Thoracic aorta (tissue), 2 donors: Measurements from ENCODE around the gene BUD31. TPM values are rescaled to one million over a fixed set of nuclear protein-coding genes. Genes with fewer than 3 reads are reported as not detected.

Experiments used
- ATAC-seq: fragments of 150-250 bp; one replicate; pipeline ENCODE4 v1.8.0; 2017; ENCODE audit warnings: low read depth; ENCODE audit not compliant: insufficient number of reproducible peaks, low FRiP score
- DNase-seq: peaks from one replicate; pipeline ENCODE4 v3.0.0-alpha.2; 2020; ENCODE audit warnings: low spot score
- H3K27ac ChIP-seq, 2 donors: fragments of 200-600 bp; sonication (generic); 1 replicate in 1 of 2; 2 replicates in 1 of 2; pipeline ENCODE4 v1.5.1; 2016; ENCODE audit warnings: mild to moderate bottlenecking in 2 of 2, moderate library complexity in 2 of 2
- H3K27me3 ChIP-seq: fragments of 200-600 bp; sonication (generic); replicated peaks from 2 replicates; pipeline ENCODE4 v1.6.0; 2016; ENCODE audit warnings: mild to moderate bottlenecking; ENCODE audit not compliant: insufficient read depth
- H3K36me3 ChIP-seq: fragments of 200-600 bp; sonication (generic); one replicate; pipeline ENCODE4 v1.5.1; 2016
- H3K4me1 ChIP-seq, 2 donors: fragments of 200-600 bp; sonication (generic); 1 replicate in 1 of 2; 2 replicates in 1 of 2; pipeline versions ENCODE4 v1.5.1 to v1.6.0; 2016; ENCODE audit warnings: low read depth in 2 of 2, mild to moderate bottlenecking in 1 of 2; ENCODE audit not compliant: control insufficient read depth in 1 of 2
- H3K4me3 ChIP-seq: fragments of 200-600 bp; sonication (generic); 2 replicates; pipeline ENCODE4 v1.5.1; 2016; ENCODE audit warnings: mild to moderate bottlenecking
- H3K9me3 ChIP-seq: fragments of 200-600 bp; sonication (generic); 2 replicates; pipeline ENCODE4 v1.5.1; 2016
- total RNA-seq, 2 donors: library from RNA; depleted of rRNA; stranded (reverse); fragments of >200 nt; gene quantifications; one replicate each; pipeline versions ENCODE4 v1.1.0 to v1.2.3, GENCODE V29; 2016
- TF ChIP-seq, protein P1 (sequence below): fragments of 200-600 bp; sonication (generic); IDR thresholded peaks from one replicate; pipeline ENCODE4 v1.5.1; 2019; ENCODE audit warnings: antibody characterized with exemption

BUD31 gene
- total RNA-seq, 2 donors from 2014 or later, result 52.3 to 78.1 TPM

DNA sequence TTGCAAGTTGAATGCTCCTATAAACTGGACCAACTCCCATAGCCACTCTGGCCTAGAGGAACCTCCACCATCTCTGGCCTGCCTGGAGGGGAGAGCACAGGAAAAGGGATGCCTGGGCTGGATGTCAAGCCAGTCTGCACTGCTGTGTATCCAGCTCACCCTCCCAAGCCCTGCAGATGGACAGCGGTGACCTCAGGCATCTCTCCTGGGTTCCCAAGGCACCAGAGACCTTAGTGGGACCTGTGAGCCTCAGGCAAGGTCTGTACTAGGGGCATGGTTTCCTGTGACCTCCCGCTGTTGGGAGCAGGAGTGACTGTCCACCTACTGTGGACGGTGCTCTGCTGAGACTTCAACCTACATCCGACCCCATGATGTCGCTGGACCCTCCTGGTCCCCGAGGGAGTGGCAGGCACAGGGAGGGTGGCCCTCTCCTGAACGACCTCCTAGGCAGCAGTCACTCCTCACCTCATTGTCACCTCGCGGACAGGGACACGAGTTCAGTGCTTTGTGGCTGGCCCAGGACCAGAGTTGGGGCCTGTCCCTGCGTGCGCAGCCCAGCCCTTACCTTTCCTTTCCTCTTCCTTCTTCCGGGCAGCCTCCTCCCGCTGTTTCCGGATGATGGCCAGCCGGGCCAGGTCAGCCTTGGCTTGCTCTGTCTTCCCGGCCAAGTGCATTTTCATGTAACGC, 11.3 kb upstream of the BUD31 start:
- peaks cover 7 to 12% of the 10 kb centered on the region in 2 donors for H3K4me1 ChIP-seq
- H3K36me3 ChIP-seq, result peaks cover 58% of the 10 kb centered on the region
- no peak overlapping the region for H3K27ac ChIP-seq
- ATAC-seq (no peak), DNase-seq (no peak)
- H3K4me3 ChIP-seq, result no peak overlapping the region
- TF ChIP-seq, protein P1, sequence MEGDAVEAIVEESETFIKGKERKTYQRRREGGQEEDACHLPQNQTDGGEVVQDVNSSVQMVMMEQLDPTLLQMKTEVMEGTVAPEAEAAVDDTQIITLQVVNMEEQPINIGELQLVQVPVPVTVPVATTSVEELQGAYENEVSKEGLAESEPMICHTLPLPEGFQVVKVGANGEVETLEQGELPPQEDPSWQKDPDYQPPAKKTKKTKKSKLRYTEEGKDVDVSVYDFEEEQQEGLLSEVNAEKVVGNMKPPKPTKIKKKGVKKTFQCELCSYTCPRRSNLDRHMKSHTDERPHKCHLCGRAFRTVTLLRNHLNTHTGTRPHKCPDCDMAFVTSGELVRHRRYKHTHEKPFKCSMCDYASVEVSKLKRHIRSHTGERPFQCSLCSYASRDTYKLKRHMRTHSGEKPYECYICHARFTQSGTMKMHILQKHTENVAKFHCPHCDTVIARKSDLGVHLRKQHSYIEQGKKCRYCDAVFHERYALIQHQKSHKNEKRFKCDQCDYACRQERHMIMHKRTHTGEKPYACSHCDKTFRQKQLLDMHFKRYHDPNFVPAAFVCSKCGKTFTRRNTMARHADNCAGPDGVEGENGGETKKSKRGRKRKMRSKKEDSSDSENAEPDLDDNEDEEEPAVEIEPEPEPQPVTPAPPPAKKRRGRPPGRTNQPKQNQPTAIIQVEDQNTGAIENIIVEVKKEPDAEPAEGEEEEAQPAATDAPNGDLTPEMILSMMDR, result no peak
- H3K9me3 ChIP-seq, result no peaks in the 10 kb centered on the region
- no peaks in the 10 kb centered on the region for H3K27me3 ChIP-seq

- Histone ChIP-seq H3K36me3 (peaks cover 59% of the 10 kb centered on the region), H3K4me1 (peaks cover 0 to under 1% of the 10 kb centered on the region in 2 donors), H3K4me3 (no peak overlapping the region), H3K27ac (no peak overlapping the region), H3K9me3 (no peaks in the 10 kb centered on the region), H3K27me3 (no peaks in the 10 kb centered on the region)
- no peak for ATAC-seq
- TF ChIP-seq, protein P1, result no peak
- DNase-seq, result no peak
These were observed 9.8 kb upstream of the BUD31 start for GRCh38 chr7:99398891-99399445.

GRCh38 chr7:99399597-99399996, 9.2 kb upstream of the BUD31 start:
- Histone ChIP-seq H3K27me3 (no peaks in the 10 kb centered on the region), H3K27ac (no peak overlapping the region), H3K4me3 (no peak overlapping the region), H3K9me3 (no peaks in the 10 kb centered on the region), H3K4me1 (no peaks in the 10 kb centered on the region), H3K36me3 (peaks cover 58% of the 10 kb centered on the region)
- TF ChIP-seq, protein P1, result no peak
- no peak for ATAC-seq
- DNase-seq, result no peak

- peaks cover 42% of the 10 kb centered on the region for H3K36me3 ChIP-seq
- H3K4me1 ChIP-seq, result peaks cover 15 to 20% of the 10 kb centered on the region in 2 donors
- H3K27me3 ChIP-seq, result no peaks in the 10 kb centered on the region
- DNase-seq (no peak), ATAC-seq (no peak)
- TF ChIP-seq, protein P1, result no peak
- H3K4me3 ChIP-seq, result no peak overlapping the region
- no peak overlapping the region for H3K27ac ChIP-seq
- H3K9me3 ChIP-seq, result no peaks in the 10 kb centered on the region
These were observed 5.9 kb upstream of the BUD31 start for GRCh38 chr7:99402854-99403253.

DNA sequence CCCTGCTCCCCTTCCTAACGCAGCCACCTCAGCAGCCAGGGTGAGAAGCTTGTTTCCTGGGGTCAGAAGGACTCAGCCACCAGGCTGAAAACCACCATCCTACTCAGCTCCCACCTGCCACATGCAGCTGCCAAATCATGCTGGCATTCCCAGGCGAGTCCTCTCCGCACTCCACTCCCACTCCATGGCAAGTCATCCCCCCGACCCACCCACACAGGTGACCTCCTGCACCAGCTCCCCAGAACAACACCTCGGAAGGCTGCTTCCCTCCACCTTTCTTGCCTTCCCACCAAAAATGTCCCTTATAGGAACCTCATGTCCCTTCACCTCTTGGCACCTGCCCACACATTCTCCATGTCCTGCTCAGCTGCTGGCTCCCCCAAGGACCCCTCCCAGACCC, 5.0 kb upstream of the BUD31 start:
- TF ChIP-seq, protein P1, result no peak
- no peak overlapping the region for H3K27ac ChIP-seq
- DNase-seq (no peak), ATAC-seq (no peak)
- H3K9me3 ChIP-seq, result no peaks in the 10 kb centered on the region
- H3K27me3 ChIP-seq, result no peaks in the 10 kb centered on the region
- H3K4me1 ChIP-seq, result peaks cover 15 to 20% of the 10 kb centered on the region in 2 donors
- H3K36me3 ChIP-seq, result peaks cover 35% of the 10 kb centered on the region
- H3K4me3 ChIP-seq, result no peak overlapping the region
